IPS-18c (cell line): ENCODE results near the gene NCOA3.

Experiments used
- H3K4me3 ChIP-seq: 2 replicates; pipeline ENCODE4 v1.7.0; 2013; ENCODE audit warnings: low read depth, mild to moderate bottlenecking, low read length, moderate library complexity; ENCODE audit not compliant: insufficient read depth
- H3K9me3 ChIP-seq: one replicate; pipeline ENCODE4 v1.6.1; 2013; ENCODE audit warnings: mild to moderate bottlenecking, low read length, moderate library complexity; ENCODE audit not compliant: control insufficient read depth, insufficient read depth

The NCOA3 gene

DNA sequence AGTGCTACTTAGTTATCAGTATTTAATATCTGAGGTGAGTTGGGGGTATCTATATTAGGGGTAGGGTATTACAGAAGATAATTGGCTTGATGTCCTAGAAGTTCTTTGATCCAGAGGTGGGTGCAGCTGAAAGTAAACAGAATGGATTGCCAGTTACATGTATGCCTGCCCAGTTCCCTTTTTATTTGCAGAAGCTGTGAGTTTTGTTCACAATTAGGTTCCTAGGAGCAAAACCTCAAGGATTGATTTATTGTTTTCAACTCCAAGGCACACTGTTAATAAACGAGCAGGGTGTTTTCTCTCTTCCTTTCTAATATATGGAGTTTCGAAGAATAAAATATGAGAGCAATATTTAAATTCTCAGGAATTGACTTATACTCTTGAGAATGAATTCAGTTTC, 154.6 kb downstream of the NCOA3 start:
- H3K9me3 ChIP-seq = no peaks in the 10 kb centered on the region
- no peak overlapping the region for H3K4me3 ChIP-seq

DNA sequence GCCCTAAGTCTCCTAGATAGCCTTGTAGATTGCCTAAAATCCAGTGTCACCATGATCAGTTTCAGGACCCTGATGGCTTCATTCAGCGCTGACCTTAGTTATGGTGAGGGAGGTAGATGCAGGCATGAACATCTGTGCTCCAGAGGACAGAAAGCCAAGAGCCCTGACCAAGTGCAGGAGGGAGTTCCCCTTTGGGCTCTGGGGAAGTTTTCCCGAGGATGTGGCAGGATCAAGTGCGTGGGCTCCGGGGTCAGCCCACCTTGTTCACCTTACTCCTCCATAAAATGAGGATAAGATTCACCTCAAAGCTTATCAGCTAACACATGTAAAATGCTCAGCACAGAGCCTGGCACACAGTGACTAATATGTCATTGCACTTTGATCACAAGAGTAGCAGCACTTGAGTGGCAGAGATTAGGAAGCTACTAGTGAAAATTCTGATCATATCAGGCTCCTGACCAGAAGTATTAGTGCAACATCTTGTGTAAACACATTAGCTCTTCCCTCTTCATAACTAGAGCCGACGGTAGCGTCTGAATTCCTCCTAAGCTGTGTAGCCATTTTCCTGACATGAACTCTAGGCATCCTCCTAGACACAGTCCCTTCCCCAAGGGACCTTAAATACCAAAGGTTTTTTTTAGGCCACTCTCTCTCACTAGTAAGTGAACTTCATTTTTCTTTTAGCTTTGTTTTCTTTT, 158.4 kb downstream of the NCOA3 start:
- H3K4me3 ChIP-seq = no peak overlapping the region
- H3K9me3 ChIP-seq = no peaks in the 10 kb centered on the region

DNA sequence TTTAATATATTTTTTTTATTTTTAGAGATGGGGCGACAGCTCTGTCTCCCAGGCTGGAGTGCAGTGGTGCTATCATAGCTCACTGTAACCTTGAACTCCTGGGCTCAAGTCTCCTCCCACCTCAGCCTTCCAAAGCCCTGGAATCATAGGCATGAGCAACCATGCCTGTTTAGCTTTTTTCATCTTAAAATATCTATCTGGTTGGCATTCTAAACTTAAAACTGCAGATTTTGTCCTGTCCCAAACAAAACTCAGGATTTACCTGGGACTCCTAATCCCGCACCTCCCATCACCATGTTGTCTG, 158.9 kb downstream of the NCOA3 start:
- no peaks in the 10 kb centered on the region for H3K9me3 ChIP-seq
- no peak overlapping the region for H3K4me3 ChIP-seq

DNA sequence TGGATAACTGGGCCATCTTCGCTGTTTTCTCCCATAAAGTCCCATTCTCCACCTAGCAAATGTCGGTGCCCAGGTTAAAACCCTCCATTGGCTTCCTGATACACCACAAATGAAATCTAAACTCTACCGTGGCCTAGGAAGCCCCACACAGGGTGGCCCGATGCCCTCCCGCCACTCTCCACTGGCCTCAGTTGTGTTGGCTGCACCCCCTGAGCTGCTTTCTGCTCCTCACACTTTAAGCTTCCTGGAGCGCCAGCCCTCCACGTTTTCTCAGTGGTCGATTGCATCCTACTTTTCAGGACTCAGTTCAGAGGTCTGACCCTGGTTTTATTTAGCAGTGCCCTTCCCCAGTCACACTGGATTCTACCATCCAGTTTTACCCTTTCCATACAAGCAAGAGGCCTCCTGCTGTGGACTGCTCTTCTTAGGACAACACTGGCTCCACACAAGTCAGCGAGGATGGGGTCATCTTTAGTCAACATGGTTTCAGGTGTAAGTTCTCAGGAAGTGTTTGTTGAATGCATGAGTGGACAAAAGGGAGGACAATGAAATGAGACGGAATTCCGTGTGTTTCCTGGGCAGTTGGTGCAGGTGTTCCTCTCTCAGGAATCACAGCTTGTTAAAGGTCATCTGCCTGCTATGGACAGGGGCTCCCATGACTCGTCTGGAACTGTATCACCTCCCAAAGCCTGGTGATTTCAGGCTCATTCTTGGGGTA, 159.5 kb downstream of the NCOA3 start:
- H3K4me3 ChIP-seq = no peak overlapping the region

DNA sequence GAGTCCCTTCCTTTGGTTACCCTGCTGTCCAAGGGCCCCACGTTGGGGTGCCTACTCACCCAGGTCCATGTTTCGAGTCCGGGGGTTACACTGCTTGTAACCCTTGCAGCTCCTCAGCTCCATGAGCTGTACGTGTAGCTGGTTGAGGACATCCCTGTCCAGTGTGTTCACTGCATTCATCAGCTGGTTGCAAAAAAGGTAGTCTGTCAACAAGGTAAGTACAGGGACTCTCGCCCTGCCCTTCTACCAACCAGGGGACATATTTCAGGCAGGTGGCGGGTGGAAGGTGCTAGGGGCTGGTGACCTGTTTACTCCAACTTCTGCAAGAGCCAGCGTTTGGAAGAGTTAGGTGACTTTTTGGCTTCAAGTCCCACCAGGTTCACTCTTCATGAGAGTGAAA, 160.0 kb downstream of the NCOA3 start:
- Histone ChIP-seq H3K4me3 (no peak overlapping the region), H3K9me3 (no peaks in the 10 kb centered on the region)

More for the DNA sequence above, 159.5 kb downstream of the NCOA3 start:
- no peaks in the 10 kb centered on the region for H3K9me3 ChIP-seq

DNA sequence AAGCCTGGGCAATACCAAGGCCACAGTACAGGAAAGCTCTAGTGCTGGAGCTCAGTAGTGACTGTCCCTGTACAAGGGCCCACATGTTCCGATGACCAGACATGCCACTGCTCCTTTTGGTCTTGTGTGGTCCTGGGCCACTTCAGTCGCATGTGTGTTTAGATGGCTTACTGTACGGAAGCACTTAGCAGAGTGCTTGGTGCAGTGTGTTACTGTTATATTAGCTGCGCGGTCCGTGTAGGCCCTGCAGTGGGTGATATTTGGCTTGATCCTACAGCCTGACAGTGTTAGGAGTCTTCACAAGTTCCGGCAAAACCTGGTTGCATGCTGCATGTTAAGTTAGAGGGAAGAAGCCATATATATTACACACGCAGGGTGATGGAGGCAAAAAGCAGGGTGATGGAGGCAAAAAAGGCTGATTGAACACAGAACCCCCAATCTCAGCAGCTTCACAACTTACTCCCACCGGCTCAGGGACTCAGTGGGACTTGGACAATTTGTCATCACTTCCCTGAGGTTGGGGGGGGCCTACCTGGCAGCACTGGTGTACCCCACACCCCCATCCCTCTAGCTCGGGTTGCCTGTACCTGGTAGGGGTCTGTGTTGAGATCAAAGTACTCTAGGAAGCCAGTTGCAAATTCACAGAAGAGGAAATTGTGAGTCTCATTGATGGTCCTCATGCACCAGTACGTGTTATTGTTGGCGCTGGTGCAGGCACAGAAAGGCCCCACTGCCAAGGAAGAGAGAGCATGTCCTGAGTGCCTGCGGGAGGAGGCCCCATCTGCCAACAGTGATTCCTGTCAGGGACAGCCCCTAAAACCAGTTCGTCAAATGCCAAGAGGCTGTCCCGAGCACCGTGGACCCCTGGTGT, 161.0 kb downstream of the NCOA3 start:
- Histone ChIP-seq H3K9me3 (no peaks in the 10 kb centered on the region), H3K4me3 (no peak overlapping the region)

DNA sequence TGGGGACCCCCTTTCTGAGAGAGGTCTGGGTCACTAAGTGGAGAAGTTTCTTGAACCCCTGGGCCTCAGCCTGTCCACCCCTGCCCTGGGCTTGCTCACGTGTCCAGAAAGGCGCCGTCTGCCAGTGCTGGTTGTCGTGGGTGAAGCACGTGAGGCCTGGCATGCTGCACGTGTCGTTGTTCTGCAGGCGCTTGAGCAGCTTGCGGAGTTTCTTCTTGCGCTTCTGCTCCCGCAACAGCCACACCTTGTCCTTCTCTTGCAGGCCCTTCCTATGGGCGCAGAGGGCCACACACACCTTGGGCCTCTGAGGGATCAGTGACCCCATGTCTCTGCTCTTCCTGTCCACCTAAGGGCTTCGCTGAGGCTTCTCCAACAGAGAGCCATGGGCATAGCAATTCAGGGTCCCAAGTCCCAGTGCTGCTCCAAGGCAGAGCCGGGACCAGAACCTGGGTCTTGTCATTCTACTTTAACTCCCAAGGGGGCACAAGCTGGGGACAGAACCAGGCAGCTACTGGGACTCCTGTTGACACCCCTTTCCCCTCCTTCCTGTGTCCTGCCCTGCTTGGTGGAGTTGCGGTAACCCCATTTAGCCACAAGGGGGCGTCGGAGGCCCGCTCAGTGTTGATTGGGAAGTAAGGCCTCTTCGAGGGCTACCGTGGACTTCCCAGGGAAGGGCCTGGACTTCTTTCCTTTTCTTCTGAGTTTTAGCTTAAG, 161.8 kb downstream of the NCOA3 start:
- no peaks in the 10 kb centered on the region for H3K9me3 ChIP-seq
- no peak overlapping the region for H3K4me3 ChIP-seq

DNA sequence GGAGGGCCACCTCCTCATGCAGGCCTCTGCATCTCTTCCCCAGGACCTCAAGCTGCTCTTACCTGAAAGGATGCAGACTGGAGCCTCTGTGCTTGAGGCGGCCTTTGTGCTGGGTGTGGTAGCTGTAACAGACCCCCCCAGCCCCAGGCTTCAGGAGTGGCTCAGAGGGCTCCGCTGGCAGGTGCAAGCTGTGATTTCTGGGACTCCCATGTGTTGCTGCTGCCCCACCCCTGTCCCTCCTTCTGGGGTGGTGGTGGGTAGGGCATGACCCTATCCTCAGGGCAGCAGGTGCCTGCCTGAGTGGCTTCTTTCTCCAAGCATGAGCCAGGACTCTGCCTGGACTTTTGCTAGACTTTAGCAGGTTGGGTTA, 162.4 kb downstream of the NCOA3 start:
- Histone ChIP-seq H3K9me3 (no peaks in the 10 kb centered on the region), H3K4me3 (no peak overlapping the region)

DNA sequence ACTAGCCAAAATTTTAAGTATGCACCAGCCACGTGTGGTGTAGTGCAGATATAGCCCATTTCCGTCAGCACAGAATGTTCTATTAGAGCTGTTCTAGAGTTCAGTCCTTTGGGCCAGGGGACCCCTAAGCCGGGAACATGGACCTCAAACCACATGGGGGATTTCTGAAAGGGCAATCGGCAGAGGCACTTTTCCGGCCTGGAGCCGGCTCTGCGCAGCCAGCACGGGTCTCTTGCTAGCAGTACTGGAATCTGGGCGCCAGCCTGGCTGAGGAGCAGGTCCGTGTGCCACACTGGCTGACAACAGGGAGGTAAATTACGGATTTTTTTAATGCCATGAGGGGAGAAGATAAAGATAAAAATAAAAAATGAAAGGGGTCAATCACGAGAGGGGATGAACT, 163.1 kb downstream of the NCOA3 start:
- no peaks in the 10 kb centered on the region for H3K9me3 ChIP-seq

DNA sequence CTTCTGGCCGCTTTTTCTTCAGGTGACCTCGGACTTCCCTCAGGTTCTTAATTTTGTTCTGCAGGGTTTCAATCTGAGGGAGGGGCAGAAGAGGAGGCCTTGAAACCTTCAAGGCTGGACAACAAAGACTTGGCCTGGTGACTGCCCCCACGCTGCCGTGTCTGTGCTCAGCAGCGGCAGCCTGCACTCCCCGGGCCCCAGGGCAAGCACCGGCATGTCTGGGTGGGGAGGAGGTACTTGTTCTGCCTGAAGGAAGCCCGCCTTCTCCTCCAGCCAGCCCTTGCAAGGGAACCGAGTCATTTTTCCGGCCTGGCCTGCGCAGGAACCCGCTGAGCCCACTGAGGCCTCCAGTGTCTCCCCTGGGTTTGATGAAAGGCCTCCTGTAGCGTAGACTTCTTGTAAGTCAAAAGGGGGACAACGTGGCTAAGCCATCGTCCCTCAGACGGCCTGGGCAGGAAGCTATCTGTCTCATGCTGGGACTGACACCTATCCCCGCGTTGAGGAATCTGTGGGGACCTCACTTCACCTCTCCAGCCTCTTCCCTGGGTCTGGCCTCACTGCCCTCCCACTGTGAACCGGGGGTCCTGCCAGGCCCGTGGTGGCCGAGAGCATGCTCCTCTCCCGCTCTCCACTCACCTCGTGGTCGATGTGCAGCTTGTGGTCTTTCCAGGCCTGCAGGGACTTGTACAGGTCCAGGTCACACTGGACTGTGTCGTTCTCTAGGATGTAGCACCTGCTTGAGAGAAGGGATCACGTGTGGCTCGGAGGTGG, 163.7 kb downstream of the NCOA3 start:
- Histone ChIP-seq H3K4me3 (no peak overlapping the region), H3K9me3 (no peaks in the 10 kb centered on the region)

More for the DNA sequence above, 163.1 kb downstream of the NCOA3 start:
- no peak overlapping the region for H3K4me3 ChIP-seq

DNA sequence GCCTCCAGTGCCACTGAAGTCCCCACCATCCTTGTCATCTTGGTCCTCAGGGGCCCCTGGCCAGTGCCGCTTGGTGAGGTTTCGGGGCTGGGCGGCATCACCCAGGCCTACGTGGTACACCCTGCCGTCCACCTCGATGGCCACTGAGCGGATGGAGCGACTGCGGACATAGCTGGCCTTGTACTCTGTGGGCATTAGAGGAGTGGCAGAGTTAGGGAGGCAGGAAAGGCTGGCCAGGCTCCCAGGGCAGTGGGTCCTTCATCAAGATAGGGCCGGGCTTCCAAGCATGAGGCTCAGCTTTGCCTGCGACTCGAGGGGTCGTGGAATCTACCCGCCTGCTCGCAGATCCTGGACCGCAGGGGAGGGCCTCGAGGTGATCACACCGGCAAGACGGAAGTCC, 164.6 kb downstream of the NCOA3 start:
- Histone ChIP-seq H3K9me3 (no peaks in the 10 kb centered on the region), H3K4me3 (no peak overlapping the region)

DNA sequence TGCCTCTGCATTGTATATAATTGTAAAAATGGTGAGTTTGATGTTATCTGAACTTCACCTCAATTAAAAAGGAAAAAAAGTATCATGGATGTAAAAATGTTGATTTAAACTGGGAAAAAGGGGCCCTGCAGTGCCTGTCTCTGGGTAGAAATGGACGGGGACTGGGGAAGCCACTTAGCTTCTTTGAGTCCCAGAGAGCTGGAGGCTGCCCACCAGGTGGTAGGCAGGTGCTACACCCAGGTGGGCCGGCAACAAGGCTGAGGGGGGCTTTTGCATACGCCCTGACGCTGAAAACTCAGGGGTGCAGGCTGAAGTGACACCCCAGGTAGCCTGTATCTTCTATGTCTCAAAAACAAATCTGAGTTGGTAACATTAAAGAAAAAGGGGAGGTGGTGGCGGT, 165.4 kb downstream of the NCOA3 start:
- Histone ChIP-seq H3K4me3 (no peak overlapping the region), H3K9me3 (no peaks in the 10 kb centered on the region)

DNA sequence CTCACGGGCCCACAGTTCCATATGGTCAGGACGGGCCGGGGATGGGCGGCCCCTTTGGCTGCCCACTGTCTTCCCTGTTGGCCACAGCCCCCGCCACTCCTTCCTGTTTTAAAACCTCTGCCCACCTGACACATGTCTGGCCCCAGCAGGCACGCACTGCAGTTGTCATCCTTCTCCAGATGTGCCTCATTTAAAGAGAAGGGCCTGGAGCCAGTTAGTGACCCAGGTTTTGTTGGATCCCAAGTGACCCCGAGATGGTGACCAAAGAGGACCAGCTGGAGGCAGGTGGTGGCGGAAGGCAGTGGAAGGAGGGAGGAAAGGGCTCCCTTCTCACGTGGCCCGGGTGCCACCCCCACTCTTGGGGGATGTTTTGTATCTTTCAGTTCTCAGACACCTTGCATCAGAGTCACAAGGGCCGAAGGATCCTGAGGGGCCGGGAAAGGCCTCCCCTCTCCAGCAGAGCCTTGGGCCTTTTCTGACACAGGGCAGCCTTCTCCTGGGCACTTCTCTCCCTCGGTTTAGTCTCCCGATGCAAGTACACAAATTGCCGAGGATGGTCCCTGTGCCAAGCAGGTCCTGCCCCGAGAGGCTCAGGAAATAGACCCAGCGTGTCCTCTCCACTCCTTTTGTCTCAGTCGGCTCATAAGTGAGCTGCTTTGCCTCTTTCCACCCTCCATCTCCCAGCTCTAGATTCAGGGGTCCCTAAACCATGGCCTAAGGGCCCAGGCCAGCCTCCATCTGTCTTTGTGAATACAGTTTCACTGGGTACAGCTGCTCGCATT, 166.0 kb downstream of the NCOA3 start:
- H3K4me3 ChIP-seq = no peak overlapping the region
- H3K9me3 ChIP-seq = no peaks in the 10 kb centered on the region

DNA sequence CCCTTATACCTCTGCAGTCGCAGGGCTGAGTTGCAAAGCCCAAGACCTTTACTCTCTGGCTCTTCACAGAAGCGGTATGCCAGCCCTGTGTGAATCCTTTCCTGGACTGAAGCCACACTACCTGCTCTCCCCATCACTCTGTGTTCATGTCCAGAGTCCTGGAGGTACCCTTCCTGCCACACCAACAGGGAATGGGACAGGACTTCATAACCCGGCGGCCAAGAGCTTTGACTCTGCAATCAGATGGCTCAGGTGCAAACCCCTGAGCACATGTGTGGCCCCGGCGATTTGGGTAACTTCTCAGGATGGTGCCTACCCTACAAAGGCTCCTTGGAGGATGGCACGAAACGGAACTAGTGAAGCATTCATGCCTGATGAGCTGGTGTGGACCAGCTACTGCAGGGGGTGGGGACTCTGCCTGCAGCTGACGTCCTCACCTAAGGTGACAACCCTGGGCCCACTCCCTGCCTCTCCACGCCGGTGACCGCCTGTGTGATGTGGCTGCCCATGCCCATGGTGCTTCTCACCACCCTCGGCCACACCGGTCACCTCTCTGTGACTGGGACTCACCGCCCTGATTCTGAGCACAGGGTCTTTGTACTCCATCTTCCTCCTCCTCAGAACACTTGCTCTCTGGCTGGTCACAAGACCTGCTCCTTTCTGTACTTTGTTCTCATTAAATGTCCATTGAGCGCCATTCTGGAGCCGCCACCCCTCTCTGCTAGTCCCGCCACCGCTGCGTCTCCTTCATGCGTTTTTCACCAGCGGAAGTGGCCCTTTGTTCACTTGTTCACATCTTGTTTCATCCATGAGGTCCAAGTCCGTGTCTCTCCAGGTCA, 166.8 kb downstream of the NCOA3 start:
- Histone ChIP-seq H3K9me3 (no peaks in the 10 kb centered on the region), H3K4me3 (no peak overlapping the region)

DNA sequence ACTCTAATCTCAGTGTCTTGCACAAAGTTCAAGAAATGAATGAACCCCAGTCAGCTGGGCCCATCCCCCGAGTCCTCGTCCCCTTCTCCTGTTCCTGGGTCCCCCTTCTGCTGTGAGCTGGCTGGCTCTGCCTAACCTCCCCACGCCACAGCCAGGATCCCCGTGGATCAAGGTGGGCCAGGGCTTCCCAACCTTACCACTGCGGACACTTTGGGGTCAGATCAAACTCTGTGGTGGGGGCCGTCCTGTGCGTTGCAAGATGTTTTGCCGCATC, 167.4 kb downstream of the NCOA3 start:
- no peak overlapping the region for H3K4me3 ChIP-seq

DNA sequence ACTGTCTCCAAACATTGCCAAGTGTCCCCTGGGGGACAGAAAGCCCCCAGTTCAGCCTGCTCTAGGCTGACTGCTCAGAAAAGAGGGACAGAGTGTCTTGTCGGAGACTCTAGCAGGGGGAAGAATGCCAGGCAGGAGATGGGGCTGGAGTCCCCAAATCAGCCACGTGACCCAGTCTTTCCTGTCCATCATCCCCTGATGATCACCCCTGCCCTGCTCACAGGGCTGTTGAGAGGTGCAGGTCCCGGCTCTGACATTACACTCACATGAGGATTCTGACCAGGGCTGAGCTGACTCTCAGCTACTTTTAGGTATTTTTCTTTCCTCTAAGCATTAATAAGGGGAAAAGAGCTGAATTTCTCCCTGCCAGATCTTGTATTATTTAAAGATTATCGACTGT, 167.8 kb downstream of the NCOA3 start:
- no peak overlapping the region for H3K4me3 ChIP-seq
- no peaks in the 10 kb centered on the region for H3K9me3 ChIP-seq

More for the DNA sequence above, 167.4 kb downstream of the NCOA3 start:
- no peaks in the 10 kb centered on the region for H3K9me3 ChIP-seq
